HepG2 (cell line): Measurements from ENCODE around the gene MYO5B. TPM values are rescaled to one million over a fixed set of nuclear protein-coding genes. Genes with fewer than 3 reads are reported as not detected.
A peak's percentile ranks its signal among the peaks of the same experiment; 100 is the strongest.

Experiments used
- AGO2 ChIP-seq: fragments of 200-400 bp; formaldehyde crosslinking; optimal IDR thresholded peaks from 2 replicates; pipeline ENCODE3; 2017; ENCODE audit warnings: mild to moderate bottlenecking, low read depth, low read length, moderate library complexity
- ASH2L ChIP-seq: fragments of 300-600, 200-600 bp; sonication (generic); IDR thresholded peaks from 2 replicates; pipeline ENCODE4 v1.7.0; 2017; ENCODE audit warnings: low read depth, mild to moderate bottlenecking, moderate library complexity, mixed read lengths, low read length; ENCODE audit not compliant: insufficient read length
- BRCA1 ChIP-seq: sonication (generic); formaldehyde crosslinking; IDR thresholded peaks from 2 replicates; pipeline ENCODE4 v1.4.0; 2020; ENCODE audit warnings: missing genetic modification reagents
- CCAR2 ChIP-seq: fragments of 200-400 bp; formaldehyde crosslinking; optimal IDR thresholded peaks from 2 replicates; pipeline ENCODE3; 2018; ENCODE audit warnings: low read depth, mild to moderate bottlenecking, low read length, moderate library complexity
- CSRNP1 ChIP-seq: sonication (generic); formaldehyde crosslinking; IDR thresholded peaks from 2 replicates; pipeline ENCODE4 v1.8.1; 2023; ENCODE audit warnings: mild to moderate bottlenecking, missing genetic modification reagents
- DRAP1 ChIP-seq: IDR thresholded peaks from 2 replicates; pipeline ENCODE4 v1.6.1; 2016; ENCODE audit warnings: missing genetic modification reagents, missing compliant biosample characterization
- MYPOP ChIP-seq: sonication (generic); formaldehyde crosslinking; IDR thresholded peaks from 2 replicates; pipeline ENCODE4 v1.8.1; 2023; ENCODE audit warnings: mild to moderate bottlenecking, moderate library complexity, missing genetic modification reagents
- ZNF891 ChIP-seq: sonication (generic); formaldehyde crosslinking; IDR thresholded peaks from 2 replicates; pipeline ENCODE4 v1.5.0; 2020; ENCODE audit warnings: mild to moderate bottlenecking, missing genetic modification reagents
- polyA plus RNA-seq, 8 experiments: library from polyadenylated mRNA; depleted of rRNA in 3 of 8; stranded (reverse) in 7 of 8; unstranded in 1 of 8; fragments of >200 nt; fragmentation: Illumina TruSeq in 4 of 8; extraction: Trizol in 4 of 8; gene quantifications; 2 replicates each; pipeline versions ENCODE4 v1.2.1 to v1.2.3, GENCODE V29; 2011 to 2016; ENCODE audit warnings: low read depth in 4 of 8, missing spikeins in 1 of 8, mixed read lengths in 1 of 8; ENCODE audit not compliant: insufficient read depth in 1 of 8
- total RNA-seq, 5 experiments: library from RNA; depleted of rRNA; stranded (reverse); fragments of >200 nt; fragmentation: Illumina TruSeq; extraction: Trizol; gene quantifications; 2 replicates each; pipeline ENCODE4 v1.2.3, GENCODE V29; 2016; ENCODE audit warnings: low read depth in 1 of 5

MYO5B gene
- total and polyA plus RNA-seq, 2 of the 13 experiments (the other 11 are each of a cell fraction or from before 2014, with no cell fraction given) = 13.1 to 24.0 TPM

GRCh38 chr18:49814147-49814499, 380.8 kb downstream of the MYO5B start (continued):
- TF ChIP-seq CSRNP1 = no peak
- 0 out of 2 replicates have a peak, but pooled peaks have one; percentile 36 for TF ChIP-seq BRCA1
- TF ChIP-seq CCAR2 = no peak
- TF ChIP-seq ASH2L = peak; percentile 87
- 0 out of 2 replicates have a peak, but pooled peaks have one; percentile 69 for TF ChIP-seq MYPOP (CRISPR knock-in tag)
- no peak for TF ChIP-seq DRAP1 (CRISPR knock-in tag)
- TF ChIP-seq AGO2 = peak; percentile 23
- TF ChIP-seq ZNF891 = peak; percentile 7; the same call in 1 of the 2 replicates
- TF ChIP-seq, all 625 proteins: peak for 45
